IMR-90 (cell line): Measurements from ENCODE around the gene DENR. TPM values are rescaled to one million over a fixed set of nuclear protein-coding genes. Genes with fewer than 3 reads are reported as not detected.

Experiments
- ATAC-seq: fragments of 200-7000 bp; cut with Tn5 transposase; 2 replicates; pipeline ENCODE4 v1.9.1; 2020; ENCODE audit warnings: low read depth, mild to moderate bottlenecking, moderate library complexity
- BruUV-seq: library from RNA; stranded (reverse); fragments of 400-500 nt; replicated peaks from 2 replicates; lab custom pipeline; 2021; lab: Mats Ljungman, UMichigan
- CTCF ChIA-PET: fragments of 300-600 bp; formaldehyde crosslinking; extraction: SDS; loops from one replicate; lab custom pipeline; 2021; ENCODE audit warnings: antibody characterized with exemption; lab: Yijun Ruan, JAX
- POLR2A ChIA-PET: fragments of 300-600 bp; sonication (Branson Sonifier 250); formaldehyde crosslinking; loops from one replicate; lab custom pipeline; 2022; ENCODE audit warnings: antibody characterized with exemption; ENCODE audit not compliant: unreplicated experiment; lab: Charles Lee
- DNase-seq: peaks from one replicate; pipeline ENCODE4 v3.0.0; 2013
- H2AFZ ChIP-seq: replicated peaks from 2 replicates; pipeline ENCODE3; 2013; ENCODE audit warnings: low read length, mild to moderate bottlenecking; ENCODE audit not compliant: poor library complexity
- H2AK5ac ChIP-seq: 2 replicates; pipeline ENCODE4 v1.6.1; 2013; ENCODE audit warnings: low read depth, low read length, inconsistent platforms
- H2AK9ac ChIP-seq: replicated peaks from 2 replicates; pipeline ENCODE3; 2013; ENCODE audit warnings: mild to moderate bottlenecking, low read depth, low read length, moderate library complexity; ENCODE audit not compliant: poor library complexity
- H2BK120ac ChIP-seq: 2 replicates; pipeline ENCODE4 v1.6.1; 2013; ENCODE audit warnings: low read depth, low read length, inconsistent platforms
- H2BK15ac ChIP-seq: 3 replicates; pipeline ENCODE4 v1.6.1; 2013; ENCODE audit warnings: low read depth, low read length, inconsistent platforms
- H2BK20ac ChIP-seq: 2 replicates; pipeline ENCODE4 v1.6.1; 2013; ENCODE audit warnings: low read depth, mild to moderate bottlenecking, inconsistent platforms, low read length, moderate library complexity
- H2BK5ac ChIP-seq: 2 replicates; pipeline ENCODE4 v1.6.1; 2013; ENCODE audit warnings: mild to moderate bottlenecking, low read depth, low read length, inconsistent platforms; ENCODE audit not compliant: poor library complexity, severe bottlenecking
- H3K14ac ChIP-seq: replicated peaks from 2 replicates; pipeline ENCODE4 v1.6.1; 2013; ENCODE audit warnings: low read depth, low read length, inconsistent platforms
- H3K18ac ChIP-seq: 2 replicates; pipeline ENCODE4 v1.6.1; 2013; ENCODE audit warnings: low read depth, low read length, control low read depth
- H3K23ac ChIP-seq: 2 replicates; pipeline ENCODE4 v1.6.1; 2013; ENCODE audit warnings: low read depth, low read length, inconsistent platforms
- H3K27ac ChIP-seq: 2 replicates; pipeline ENCODE4 v1.5.1; 2013; ENCODE audit warnings: mild to moderate bottlenecking, control low read depth, low read length; ENCODE audit not compliant: insufficient read depth
- H3K27me3 ChIP-seq: 2 replicates; pipeline ENCODE4 v1.6.1; 2013; ENCODE audit warnings: low read length; ENCODE audit not compliant: control insufficient read depth, insufficient read depth
- H3K36me3 ChIP-seq: 2 replicates; pipeline ENCODE4 v1.6.1; 2013; ENCODE audit warnings: low read length, mixed read lengths; ENCODE audit not compliant: control insufficient read depth, insufficient read depth
- H3K4ac ChIP-seq: 2 replicates; pipeline ENCODE4 v1.6.1; 2013; ENCODE audit warnings: low read depth, low read length, inconsistent platforms
- H3K4me1 ChIP-seq: 2 replicates; pipeline ENCODE4 v1.6.1; 2013; ENCODE audit warnings: low read length, mixed read lengths; ENCODE audit not compliant: control insufficient read depth, insufficient read depth
- H3K4me2 ChIP-seq: 2 replicates; pipeline ENCODE4 v1.6.1; 2013; ENCODE audit warnings: low read depth, mild to moderate bottlenecking, control low read depth, low read length, moderate library complexity
- H3K4me3 ChIP-seq: 2 replicates; pipeline ENCODE4 v1.5.1; 2013; ENCODE audit warnings: low read depth, mild to moderate bottlenecking, control low read depth, low read length, moderate library complexity; ENCODE audit not compliant: insufficient read depth
- H3K56ac ChIP-seq: 2 replicates; pipeline ENCODE4 v1.6.1; 2013; ENCODE audit warnings: low read length, inconsistent platforms; ENCODE audit not compliant: insufficient read depth; ENCODE audit errors: extremely low read depth
- H3K79me1 ChIP-seq, 2 experiments: 2 replicates each; pipeline ENCODE4 v1.6.1; 2013; ENCODE audit warnings: low read length in 2 of 2, inconsistent platforms in 1 of 2, low read depth in 1 of 2
- H3K9ac ChIP-seq: 2 replicates; pipeline ENCODE4 v1.6.1; 2013; ENCODE audit warnings: low read depth, low read length, control low read depth
- H3K9me1 ChIP-seq: 2 replicates; pipeline ENCODE4 v1.6.1; 2013; ENCODE audit warnings: low read length, inconsistent platforms; ENCODE audit not compliant: insufficient read depth
- H3K9me3 ChIP-seq: 2 replicates; pipeline ENCODE4 v1.6.1; 2013; ENCODE audit warnings: low read length; ENCODE audit not compliant: control insufficient read depth, insufficient read depth
- H4K20me1 ChIP-seq: 2 replicates; pipeline ENCODE4 v1.6.1; 2013; ENCODE audit warnings: low read length, inconsistent platforms; ENCODE audit not compliant: insufficient read depth
- H4K5ac ChIP-seq: 2 replicates; pipeline ENCODE4 v1.6.1; 2013; ENCODE audit warnings: mild to moderate bottlenecking, low read depth, low read length, control low read depth
- H4K8ac ChIP-seq, 2 experiments: 2 replicates each; pipeline ENCODE4 v1.6.1; 2013; ENCODE audit warnings: low read depth in 2 of 2, low read length in 2 of 2, control low read depth in 1 of 2, inconsistent platforms in 1 of 2
- H4K91ac ChIP-seq: 2 replicates; pipeline ENCODE4 v1.6.1; 2013; ENCODE audit warnings: low read depth, low read length, inconsistent platforms; ENCODE audit not compliant: insufficient read depth
- BHLHE40 ChIP-seq: fragments of 150-350 bp; IDR thresholded peaks from 2 replicates; pipeline ENCODE4 v1.6.1; 2016; ENCODE audit warnings: mild to moderate bottlenecking, low read depth, low read length
- CEBPB ChIP-seq: IDR thresholded peaks from 2 replicates; pipeline ENCODE4 v1.6.1; 2012; ENCODE audit warnings: low read depth, low read length, improper control_type of control experiment
- CHD1 ChIP-seq: IDR thresholded peaks from 2 replicates; pipeline ENCODE4 v1.6.1; 2012; ENCODE audit warnings: low read depth, low read length, improper control_type of control experiment
- FOS ChIP-seq: fragments of 150-350 bp; IDR thresholded peaks from 2 replicates; pipeline ENCODE4 v1.6.1; 2016; ENCODE audit warnings: low read depth, low read length
- MAFK ChIP-seq: IDR thresholded peaks from 2 replicates; pipeline ENCODE4 v1.6.1; 2012; ENCODE audit warnings: low read depth, low read length, improper control_type of control experiment
- MAZ ChIP-seq: IDR thresholded peaks from 2 replicates; pipeline ENCODE4 v1.6.1; 2012; ENCODE audit warnings: low read depth, mild to moderate bottlenecking, low read length, improper control_type of control experiment, moderate library complexity, borderline replicate concordance
- MXI1 ChIP-seq: IDR thresholded peaks from 2 replicates; pipeline ENCODE4 v1.6.1; 2012; ENCODE audit warnings: low read depth, mild to moderate bottlenecking, low read length, moderate library complexity, borderline replicate concordance
- NFE2L2 ChIP-seq: fragments of 150-350 bp; IDR thresholded peaks from 2 replicates; pipeline ENCODE4 v1.6.1; 2016; ENCODE audit warnings: low read depth, mild to moderate bottlenecking, low read length
- POLR2A ChIP-seq: IDR thresholded peaks from 2 replicates; pipeline ENCODE4 v1.6.1; 2012; ENCODE audit warnings: mild to moderate bottlenecking, low read depth, low read length
- RAD21 ChIP-seq: IDR thresholded peaks from 2 replicates; pipeline ENCODE4 v1.6.1; 2012; ENCODE audit warnings: low read length, improper control_type of control experiment
- RCOR1 ChIP-seq: IDR thresholded peaks from 2 replicates; pipeline ENCODE4 v1.6.1; 2012; ENCODE audit warnings: mild to moderate bottlenecking, low read length, improper control_type of control experiment; ENCODE audit not compliant: insufficient replicate concordance
- RFX5 ChIP-seq: IDR thresholded peaks from 2 replicates; pipeline ENCODE4 v1.8.0; 2012; ENCODE audit warnings: low read depth, mild to moderate bottlenecking, low read length, moderate library complexity
- SMC3 ChIP-seq: fragments of 150-350 bp; IDR thresholded peaks from 2 replicates; pipeline ENCODE4 v1.6.1; 2016; ENCODE audit warnings: low read depth, mild to moderate bottlenecking, antibody characterized with exemption, low read length, moderate library complexity
- WGBS, 2 experiments: methylation state at CpG; one replicate each; pipeline versions ENCODE4 v1.1.5 to v1.1.7; 2013; ENCODE audit warnings: missing lambda C conversion rate in 2 of 2; ENCODE audit not compliant: insufficient read length in 1 of 2; ENCODE audit errors: extremely low coverage in 2 of 2; 5-methylcytosine and 5-hydroxymethylcytosine counted together
- dilution Hi-C: fragments of 300-500 bp; cut with HindIII; formaldehyde crosslinking; loops from one replicate; pipeline ENCODE4 v1.14.3; 2018; ENCODE audit warnings: low sequenced_read_pairs; ENCODE audit not compliant: unreplicated experiment
- in situ Hi-C: fragments of 300-500 bp; cut with MboI; formaldehyde crosslinking; loops from 3 replicates; pipeline ENCODE4 v1.14.3; 2019; ENCODE audit warnings: low sequenced_read_pairs, inconsistent platforms, mixed read lengths
- intact Hi-C: fragments of 100-400 bp; cut with micrococcal nuclease; formaldehyde crosslinking; loops from 2 replicates; pipeline ENCODE4 v1.10.0; 2022
- polyA plus RNA-seq, 3 experiments: library from polyadenylated mRNA; depleted of rRNA; stranded (reverse); fragments of >200 nt; gene quantifications; 2 replicates each; pipeline ENCODE4 v1.2.3, GENCODE V29; 2012; ENCODE audit warnings: low replicate concordance in 1 of 3
- total RNA-seq: library from RNA; depleted of rRNA; stranded (reverse); fragments of >200 nt; gene quantifications from 2 replicates; pipeline ENCODE4 v1.2.3, GENCODE V29; 2012
- TF ChIP-seq, protein P1 (sequence below): fragments of 150-350 bp; IDR thresholded peaks from 2 replicates; pipeline ENCODE4 v1.6.1; 2017; ENCODE audit warnings: mild to moderate bottlenecking, antibody characterized with exemption, low read length, low read depth
- TF ChIP-seq, protein P2 (sequence below): fragments of 150-350 bp; IDR thresholded peaks from 2 replicates; pipeline ENCODE4 v1.6.1; 2016; ENCODE audit warnings: low read depth, mild to moderate bottlenecking, low read length, moderate library complexity, borderline replicate concordance
- TF ChIP-seq, protein P3 (sequence below): conservative IDR thresholded peaks from 2 replicates; pipeline ENCODE4 v1.5.1; 2012; ENCODE audit warnings: mild to moderate bottlenecking, low read depth, low read length, improper control_type of control experiment

DENR gene
- total and polyA plus RNA-seq, 2 of the 4 experiments (the other 2 are of a cell fraction), result 8.2 to 24.5 TPM

- Histone ChIP-seq H3K36me3 (no peaks in the 10 kb centered on the region), H2BK20ac (no peak overlapping the region), H2AK5ac (no peak overlapping the region), H4K8ac (no peak overlapping the region), H2BK15ac (no peak overlapping the region), H3K14ac (no peak overlapping the region), H3K9me3 (0 out of 2 replicates have a peak, but pooled peaks cover 2% of the 10 kb centered on the region), H3K27ac (no peak overlapping the region), H4K91ac (no peak overlapping the region), H3K4ac (no peak overlapping the region), H3K4me2 (no peak overlapping the region), H3K4me3 (no peak overlapping the region), H4K20me1 (no peaks in the 10 kb centered on the region), H2BK120ac (no peak overlapping the region), H3K4me1 (no peaks in the 10 kb centered on the region), H2BK5ac (no peak overlapping the region), H2AK9ac (no peak overlapping the region), H3K27me3 (no peaks in the 10 kb centered on the region), H3K23ac (no peak overlapping the region), H2AFZ (no peak overlapping the region), H3K18ac (no peak overlapping the region), H4K5ac (no peak overlapping the region), H3K79me1 (no peaks in the 10 kb centered on the region), H3K9me1 (no peaks in the 10 kb centered on the region), H3K9ac (no peak overlapping the region), H3K56ac (no peak overlapping the region)
- dilution Hi-C loops, result no loop called here
- ATAC-seq, result no peak
- DNase-seq, result no peak
- in situ Hi-C loops, result no loop called here
- ChIA-PET CTCF (interaction anchor here (0.7 kb wide), 1 partner anchor 18 kb away, joined by 5 read pairs; no protein-coding TSS in a partner anchor), POLR2A (no interaction called here)
- TF ChIP-seq RCOR1 (no peak), SMC3 (no peak), CEBPB (no peak), BHLHE40 (no peak), RAD21 (no peak), RFX5 (no peak), POLR2A (no peak), MXI1 (no peak), CHD1 (no peak), MAFK (no peak), MAZ (no peak), FOS (no peak), NFE2L2 (no peak)
- TF ChIP-seq, protein P1, sequence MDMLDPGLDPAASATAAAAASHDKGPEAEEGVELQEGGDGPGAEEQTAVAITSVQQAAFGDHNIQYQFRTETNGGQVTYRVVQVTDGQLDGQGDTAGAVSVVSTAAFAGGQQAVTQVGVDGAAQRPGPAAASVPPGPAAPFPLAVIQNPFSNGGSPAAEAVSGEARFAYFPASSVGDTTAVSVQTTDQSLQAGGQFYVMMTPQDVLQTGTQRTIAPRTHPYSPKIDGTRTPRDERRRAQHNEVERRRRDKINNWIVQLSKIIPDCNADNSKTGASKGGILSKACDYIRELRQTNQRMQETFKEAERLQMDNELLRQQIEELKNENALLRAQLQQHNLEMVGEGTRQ, result no peak
- TF ChIP-seq, protein P2, sequence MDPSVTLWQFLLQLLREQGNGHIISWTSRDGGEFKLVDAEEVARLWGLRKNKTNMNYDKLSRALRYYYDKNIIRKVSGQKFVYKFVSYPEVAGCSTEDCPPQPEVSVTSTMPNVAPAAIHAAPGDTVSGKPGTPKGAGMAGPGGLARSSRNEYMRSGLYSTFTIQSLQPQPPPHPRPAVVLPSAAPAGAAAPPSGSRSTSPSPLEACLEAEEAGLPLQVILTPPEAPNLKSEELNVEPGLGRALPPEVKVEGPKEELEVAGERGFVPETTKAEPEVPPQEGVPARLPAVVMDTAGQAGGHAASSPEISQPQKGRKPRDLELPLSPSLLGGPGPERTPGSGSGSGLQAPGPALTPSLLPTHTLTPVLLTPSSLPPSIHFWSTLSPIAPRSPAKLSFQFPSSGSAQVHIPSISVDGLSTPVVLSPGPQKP, result no peak
- TF ChIP-seq, protein P3, sequence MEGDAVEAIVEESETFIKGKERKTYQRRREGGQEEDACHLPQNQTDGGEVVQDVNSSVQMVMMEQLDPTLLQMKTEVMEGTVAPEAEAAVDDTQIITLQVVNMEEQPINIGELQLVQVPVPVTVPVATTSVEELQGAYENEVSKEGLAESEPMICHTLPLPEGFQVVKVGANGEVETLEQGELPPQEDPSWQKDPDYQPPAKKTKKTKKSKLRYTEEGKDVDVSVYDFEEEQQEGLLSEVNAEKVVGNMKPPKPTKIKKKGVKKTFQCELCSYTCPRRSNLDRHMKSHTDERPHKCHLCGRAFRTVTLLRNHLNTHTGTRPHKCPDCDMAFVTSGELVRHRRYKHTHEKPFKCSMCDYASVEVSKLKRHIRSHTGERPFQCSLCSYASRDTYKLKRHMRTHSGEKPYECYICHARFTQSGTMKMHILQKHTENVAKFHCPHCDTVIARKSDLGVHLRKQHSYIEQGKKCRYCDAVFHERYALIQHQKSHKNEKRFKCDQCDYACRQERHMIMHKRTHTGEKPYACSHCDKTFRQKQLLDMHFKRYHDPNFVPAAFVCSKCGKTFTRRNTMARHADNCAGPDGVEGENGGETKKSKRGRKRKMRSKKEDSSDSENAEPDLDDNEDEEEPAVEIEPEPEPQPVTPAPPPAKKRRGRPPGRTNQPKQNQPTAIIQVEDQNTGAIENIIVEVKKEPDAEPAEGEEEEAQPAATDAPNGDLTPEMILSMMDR, result no peak
- 100% methylated on average over 1 of the region's 3 CpGs; no CpG with 5 or more reads in 1 of the 2 experiments for WGBS, 2 experiments
- no TSS peak for BruUV-seq
- intact Hi-C loops, result no loop called here
Observed at GRCh38 chr12:122811777-122812176, 59.2 kb downstream of the DENR start.
